AG04450 (cell line): ENCODE data around the gene SCGB1C2. TPM values are rescaled to one million over a fixed set of nuclear protein-coding genes. Genes with fewer than 3 reads are reported as not detected.

Source experiments
- CTCF ChIA-PET: fragments of 300-600, 350-600 bp; formaldehyde crosslinking; extraction: SDS; loops from one replicate; lab custom pipeline; 2022; ENCODE audit warnings: antibody characterized with exemption, inconsistent platforms; lab: Charles Lee
- POLR2A ChIA-PET: fragments of 350-600 bp; formaldehyde crosslinking; extraction: SDS; loops from one replicate; lab custom pipeline; 2021; ENCODE audit warnings: antibody characterized with exemption, inconsistent platforms; lab: Yijun Ruan, JAX
- DNase-seq: peaks from one replicate; pipeline ENCODE4 v3.0.0-alpha.2; 2011; ENCODE audit warnings: low read depth, low spot score
- H3K27ac ChIP-seq: one replicate; pipeline ENCODE4 v1.5.1; 2012; ENCODE audit warnings: low read depth, low read length, control low read depth
- H3K27me3 ChIP-seq: one replicate; pipeline ENCODE4 v1.6.0; 2012; ENCODE audit warnings: low read length; ENCODE audit not compliant: control insufficient read depth, insufficient read depth
- H3K4me3 ChIP-seq: 2 replicates; pipeline ENCODE4 v1.5.1; 2011; ENCODE audit warnings: mild to moderate bottlenecking, low read depth, low read length, control low read depth
- H3K9me3 ChIP-seq: 2 replicates; pipeline ENCODE4 v1.5.1; 2012; ENCODE audit warnings: low read length; ENCODE audit not compliant: control insufficient read depth, insufficient read depth
- CTCF ChIP-seq: IDR thresholded peaks from 2 replicates; pipeline ENCODE4 v1.5.1; 2011; ENCODE audit warnings: low read depth, low read length, control low read depth, inconsistent platforms
- polyA plus RNA-seq: library from polyadenylated mRNA; depleted of rRNA; stranded (reverse); fragments of >200 nt; gene quantifications from 2 replicates; pipeline ENCODE4 v1.2.3, GENCODE V29; 2011

The SCGB1C2 gene
- polyA plus RNA-seq, 1 experiment: not detected

DNA sequence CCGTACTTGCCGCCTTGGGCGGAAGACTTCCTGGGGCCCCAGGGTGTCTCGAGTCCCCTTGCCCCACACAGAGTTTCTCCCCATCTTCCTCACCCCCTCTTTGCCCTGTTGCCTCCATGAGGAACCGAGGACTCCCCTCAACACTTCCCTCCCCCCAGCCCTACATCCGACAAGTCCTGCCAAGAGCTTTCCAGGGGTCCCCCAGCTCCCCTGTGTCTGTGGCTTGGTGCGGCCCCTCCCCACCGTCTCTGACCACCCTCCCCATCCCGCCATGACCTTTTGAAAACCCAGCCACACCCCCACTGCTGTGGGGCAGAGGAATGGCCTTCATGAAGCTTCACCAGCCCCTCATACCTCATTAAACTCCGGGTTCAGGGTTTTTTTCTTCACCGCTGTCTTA is 11.4 kb downstream of the SCGB1C2 start:
- H3K27ac ChIP-seq: no peak overlapping the region
- CTCF ChIA-PET: interaction anchor here (0.9 kb wide), 1 partner anchor 551 kb away, joined by 5 read pairs; no protein-coding TSS in a partner anchor
- no peaks in the 10 kb centered on the region; the same call in 1 of the 2 replicates for H3K9me3 ChIP-seq
- no peak for DNase-seq
- POLR2A ChIA-PET: no interaction called here
- peaks cover 3% of the 10 kb centered on the region for H3K27me3 ChIP-seq
- H3K4me3 ChIP-seq: no peak overlapping the region
- TF ChIP-seq CTCF: no peak

DNA sequence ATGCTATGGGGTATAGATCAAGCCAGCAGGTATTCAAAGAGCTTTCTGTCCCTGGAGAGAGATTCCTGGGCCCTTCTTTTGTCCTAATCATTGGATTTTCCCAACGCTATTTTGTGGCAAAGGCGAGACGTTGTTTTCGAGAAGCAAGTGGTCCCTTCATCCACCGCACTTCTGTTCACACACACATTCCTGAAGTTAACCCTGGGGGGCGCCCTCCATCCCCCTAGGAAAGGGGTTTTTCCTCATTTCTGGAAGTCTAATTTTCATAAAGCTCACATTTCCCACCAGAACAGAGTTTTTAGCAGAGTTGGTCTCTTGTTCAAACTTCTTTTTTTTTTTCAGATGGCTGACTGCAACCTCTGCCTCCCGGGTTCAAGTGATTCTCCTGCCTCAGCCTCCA is 11.9 kb downstream of the SCGB1C2 start:
- no peak for TF ChIP-seq CTCF
- no peak for DNase-seq
- Histone ChIP-seq H3K4me3 (no peak overlapping the region), H3K27ac (no peak overlapping the region), H3K9me3 (no peaks in the 10 kb centered on the region; the same call in 1 of the 2 replicates), H3K27me3 (peaks cover 3% of the 10 kb centered on the region)
- ChIA-PET POLR2A (interaction anchor here (0.7 kb wide), 1 partner anchor 76 kb away, joined by 5 read pairs; no protein-coding TSS in a partner anchor), CTCF (interaction anchor here (0.9 kb wide), 1 partner anchor 551 kb away, joined by 5 read pairs; no protein-coding TSS in a partner anchor)

- ChIA-PET POLR2A (interaction anchor here (0.7 kb wide), 1 partner anchor 75 kb away, joined by 5 read pairs; no protein-coding TSS in a partner anchor), CTCF (no interaction called here)
- H3K27me3 ChIP-seq: peaks cover under 1% of the 10 kb centered on the region
- no peak for DNase-seq
- H3K9me3 ChIP-seq: no peaks in the 10 kb centered on the region; the same call in 1 of the 2 replicates
- H3K4me3 ChIP-seq: no peak overlapping the region
- TF ChIP-seq CTCF: no peak
- H3K27ac ChIP-seq: no peak overlapping the region
Measured at GRCh38 chr17:149897-150584, 12.7 kb downstream of the SCGB1C2 start.

DNA sequence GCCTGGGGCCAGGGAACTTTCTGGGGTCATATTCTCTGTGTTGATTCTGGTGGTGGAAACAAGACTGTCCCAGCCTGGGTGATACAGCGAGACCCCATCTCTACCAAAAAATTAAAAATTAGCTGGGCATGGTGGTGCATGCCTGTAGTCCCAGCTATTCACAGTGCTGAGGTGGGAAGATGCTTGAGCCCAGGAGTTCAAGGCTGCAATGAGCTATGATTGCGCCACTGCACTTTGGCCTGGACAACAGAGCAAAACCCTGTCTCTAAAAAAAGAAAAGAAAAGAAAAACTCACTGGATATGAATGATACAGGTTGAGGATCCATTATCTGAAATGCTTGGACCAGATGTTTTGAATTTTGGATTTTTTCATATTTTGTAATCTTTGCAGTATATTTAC is 13.6 kb downstream of the SCGB1C2 start:
- no peak for DNase-seq
- no peak overlapping the region for H3K4me3 ChIP-seq
- CTCF ChIA-PET: no interaction called here
- POLR2A ChIA-PET: no interaction called here
- H3K27me3 ChIP-seq: no peaks in the 10 kb centered on the region
- H3K9me3 ChIP-seq: no peaks in the 10 kb centered on the region; the same call in 1 of the 2 replicates
- no peak for TF ChIP-seq CTCF
- no peak overlapping the region for H3K27ac ChIP-seq
